Raji (cell line): ENCODE data around the gene FAM3D.

ENCODE experiments used
- POLR2A ChIP-seq: IDR thresholded peaks from 2 replicates; pipeline ENCODE4 v1.6.1; 2011; ENCODE audit warnings: low read depth, low read length, control low read depth; ENCODE audit not compliant: insufficient read depth

Gene FAM3D

GRCh38 chr3:58664611-58665010, 2.0 kb downstream of the FAM3D start:
- TF ChIP-seq POLR2A = no peak

DNA sequence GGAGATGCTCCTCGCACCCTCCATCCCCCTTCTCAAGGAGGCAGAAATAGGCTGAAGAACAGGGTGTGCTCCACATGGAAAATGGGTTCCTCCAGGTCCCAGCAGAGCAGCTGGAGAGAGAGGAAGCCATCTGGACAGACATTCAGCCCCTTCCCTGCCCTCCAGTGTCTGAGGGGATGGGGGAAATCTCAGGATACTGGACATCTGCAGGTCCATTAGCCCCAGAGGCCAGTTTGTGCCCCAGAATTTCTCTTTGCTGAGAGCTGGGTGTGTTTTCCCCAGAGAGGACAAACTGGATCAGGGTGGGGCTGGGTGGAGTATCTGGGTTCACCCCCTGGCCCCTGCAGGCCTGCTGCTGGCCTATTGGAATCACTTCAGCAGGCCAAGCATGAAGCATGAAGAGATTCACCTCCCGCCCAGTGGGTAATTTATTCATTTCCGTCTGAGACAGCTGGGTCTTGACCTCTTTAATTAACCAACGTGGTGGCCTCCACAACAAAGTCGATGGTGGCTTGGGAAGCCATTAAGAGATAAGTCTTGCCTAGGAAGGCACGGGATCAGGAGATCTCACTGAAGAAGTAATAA, 4.6 kb downstream of the FAM3D start:
- no peak for TF ChIP-seq POLR2A

- TF ChIP-seq POLR2A = no peak
These were observed 5.6 kb downstream of the FAM3D start for GRCh38 chr3:58660998-58661397.

DNA sequence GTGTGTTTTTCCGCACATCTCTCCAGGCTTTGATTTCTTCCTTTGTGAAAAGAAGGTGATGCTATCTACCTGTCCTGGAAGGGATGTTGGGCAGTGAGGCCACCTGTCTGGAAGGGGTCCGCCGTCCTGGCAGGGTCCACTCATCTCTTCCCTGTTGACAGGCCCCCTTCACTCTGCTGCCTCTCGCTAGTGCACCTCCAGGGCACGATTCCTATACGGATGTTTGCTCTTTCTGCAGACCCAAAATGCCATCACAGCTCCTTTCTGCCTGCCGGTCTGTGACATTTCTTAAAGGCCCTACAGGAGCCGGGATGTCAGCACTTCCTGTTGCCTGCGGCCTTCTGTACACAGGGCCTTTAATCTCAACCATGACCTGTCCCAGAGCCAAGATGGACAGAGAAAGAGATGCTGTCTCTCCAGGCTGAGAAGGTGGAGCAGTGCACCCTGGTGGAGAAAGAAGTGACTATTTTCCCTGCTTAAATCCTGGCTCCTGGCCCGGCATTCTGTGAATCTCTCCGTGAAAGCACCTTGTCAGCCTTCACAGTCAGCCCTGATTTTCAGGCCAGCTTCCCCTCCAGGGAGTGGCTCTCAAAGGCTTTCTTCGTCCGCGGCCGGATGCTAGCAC, 7.4 kb downstream of the FAM3D start:
- TF ChIP-seq POLR2A = no peak

DNA sequence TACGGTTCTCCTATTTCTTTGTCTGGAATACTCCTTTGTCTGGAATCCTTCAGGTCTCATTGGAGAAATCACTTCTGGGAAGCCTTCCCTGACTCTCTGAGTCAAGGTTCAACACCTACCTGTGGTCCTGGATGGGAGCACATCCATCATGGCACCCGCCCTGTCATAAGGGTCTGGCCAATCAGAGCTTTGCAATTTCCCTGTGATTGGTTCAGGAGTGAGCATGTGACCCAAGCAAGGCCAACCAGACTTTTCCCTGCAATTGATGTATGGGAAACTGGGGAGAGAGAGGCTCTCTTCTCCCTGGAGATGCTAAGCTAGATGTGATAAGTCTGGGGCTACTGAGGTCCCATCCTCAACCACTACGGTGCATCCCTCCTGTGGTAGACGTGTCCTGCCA, 8.1 kb downstream of the FAM3D start:
- TF ChIP-seq POLR2A = no peak

DNA sequence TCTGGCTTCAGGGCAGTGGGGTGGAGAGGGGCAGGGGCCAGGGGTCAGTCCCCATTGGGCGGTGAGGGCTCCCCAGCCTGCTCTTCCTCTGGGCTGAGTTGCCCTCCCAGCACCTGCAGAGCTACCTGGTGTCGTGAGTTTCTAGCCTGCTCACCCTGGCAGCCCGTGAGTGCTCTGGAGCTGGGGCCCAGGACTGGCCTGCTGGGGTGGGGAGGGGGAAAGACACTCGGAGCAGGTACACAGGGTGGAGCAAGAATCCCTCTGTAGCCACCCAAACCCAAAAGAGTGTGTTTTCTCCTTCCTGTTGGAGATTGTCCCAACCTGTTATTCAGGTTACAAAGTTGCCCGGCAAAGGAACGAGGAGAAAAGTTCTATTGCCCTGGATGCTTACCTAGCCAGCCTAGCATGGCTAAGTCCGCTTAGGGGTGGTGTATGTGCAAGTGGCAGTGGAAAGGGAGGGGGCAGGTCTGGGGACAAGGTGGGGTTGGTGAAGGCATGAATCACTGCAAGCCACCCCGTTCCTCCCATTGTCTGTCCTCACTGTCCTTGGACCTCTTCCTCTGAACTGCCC, 8.9 kb downstream of the FAM3D start:
- no peak for TF ChIP-seq POLR2A

DNA sequence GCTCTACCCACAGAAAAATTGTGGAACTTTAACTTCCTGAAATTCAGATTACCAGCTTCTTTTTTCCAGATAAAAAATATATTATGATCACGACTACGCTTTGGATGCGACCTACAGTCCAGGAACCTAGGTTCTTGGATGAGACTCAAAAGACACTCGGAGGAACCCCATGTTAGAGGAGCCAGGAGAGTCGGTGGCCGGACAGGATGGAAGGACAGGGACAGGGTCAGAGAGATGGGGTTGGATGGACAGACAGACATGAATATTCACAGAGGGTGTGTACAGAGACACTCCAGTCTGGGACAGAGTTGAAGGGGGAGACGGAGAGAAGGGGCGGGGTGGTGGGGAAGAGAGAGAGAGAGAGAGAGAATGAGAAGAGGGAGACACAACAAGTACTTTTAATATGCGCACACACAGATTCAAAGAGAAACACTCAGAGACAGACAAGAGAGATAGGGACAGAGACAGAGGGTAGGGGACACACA, 9.5 kb downstream of the FAM3D start:
- TF ChIP-seq POLR2A = no peak

DNA sequence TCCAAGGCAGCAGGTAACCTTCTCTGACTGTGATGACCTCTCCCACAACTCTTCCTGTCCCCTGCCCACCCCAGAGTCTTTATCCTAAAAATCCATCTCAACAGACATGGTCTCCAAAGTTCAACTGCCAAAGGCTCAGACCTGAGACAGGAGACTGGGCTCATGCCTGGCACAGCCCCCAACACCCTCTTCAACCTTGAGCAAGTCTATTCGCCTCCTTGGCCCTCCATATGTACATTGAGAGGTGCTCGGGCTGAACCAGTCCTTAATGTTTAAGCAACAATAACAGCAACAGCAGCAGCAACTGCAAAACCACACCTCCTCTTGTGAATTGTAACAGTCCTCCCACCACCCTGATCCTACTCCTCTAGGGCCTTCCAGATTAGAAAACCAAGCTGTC, 9.9 kb downstream of the FAM3D start:
- TF ChIP-seq POLR2A = no peak

- TF ChIP-seq POLR2A = no peak
These were observed 12.1 kb downstream of the FAM3D start for GRCh38 chr3:58654466-58654865.

DNA sequence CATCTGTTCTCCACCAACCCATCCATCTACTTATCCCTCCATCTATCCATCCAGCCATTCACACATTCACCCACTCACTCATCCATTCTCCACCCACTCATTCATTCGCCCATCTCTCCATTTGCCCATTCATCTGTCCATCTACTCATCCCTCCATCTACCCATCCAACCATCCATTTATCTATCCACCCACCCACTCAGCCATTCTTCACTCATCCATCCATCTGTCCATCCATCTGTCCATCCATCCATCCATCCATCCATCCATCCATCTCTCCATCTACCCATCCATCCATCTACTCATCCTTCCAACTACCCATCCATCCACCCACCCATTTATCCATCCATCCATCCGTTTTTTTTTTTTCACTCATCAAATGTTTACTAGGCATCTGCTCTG, 13.9 kb downstream of the FAM3D start:
- no peak for TF ChIP-seq POLR2A

DNA sequence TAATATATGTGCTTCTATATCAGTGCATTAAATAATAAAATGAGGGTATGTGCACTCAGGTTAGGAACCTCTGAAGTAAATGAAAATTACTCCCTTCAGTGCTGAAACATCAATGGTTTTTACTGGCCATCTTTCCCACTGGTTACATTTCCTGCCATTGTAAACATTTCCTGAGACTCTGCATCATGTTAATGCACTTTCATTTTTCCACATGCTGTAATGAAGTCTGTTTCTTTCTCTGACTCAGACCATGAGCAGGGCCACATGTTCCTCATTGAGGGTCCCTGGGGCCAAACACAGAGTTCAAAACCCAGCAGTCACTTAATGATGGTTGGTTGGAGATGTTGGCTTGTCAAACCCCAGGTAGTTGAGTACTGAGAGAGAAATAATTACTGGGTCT, 15.3 kb downstream of the FAM3D start:
- no peak for TF ChIP-seq POLR2A

DNA sequence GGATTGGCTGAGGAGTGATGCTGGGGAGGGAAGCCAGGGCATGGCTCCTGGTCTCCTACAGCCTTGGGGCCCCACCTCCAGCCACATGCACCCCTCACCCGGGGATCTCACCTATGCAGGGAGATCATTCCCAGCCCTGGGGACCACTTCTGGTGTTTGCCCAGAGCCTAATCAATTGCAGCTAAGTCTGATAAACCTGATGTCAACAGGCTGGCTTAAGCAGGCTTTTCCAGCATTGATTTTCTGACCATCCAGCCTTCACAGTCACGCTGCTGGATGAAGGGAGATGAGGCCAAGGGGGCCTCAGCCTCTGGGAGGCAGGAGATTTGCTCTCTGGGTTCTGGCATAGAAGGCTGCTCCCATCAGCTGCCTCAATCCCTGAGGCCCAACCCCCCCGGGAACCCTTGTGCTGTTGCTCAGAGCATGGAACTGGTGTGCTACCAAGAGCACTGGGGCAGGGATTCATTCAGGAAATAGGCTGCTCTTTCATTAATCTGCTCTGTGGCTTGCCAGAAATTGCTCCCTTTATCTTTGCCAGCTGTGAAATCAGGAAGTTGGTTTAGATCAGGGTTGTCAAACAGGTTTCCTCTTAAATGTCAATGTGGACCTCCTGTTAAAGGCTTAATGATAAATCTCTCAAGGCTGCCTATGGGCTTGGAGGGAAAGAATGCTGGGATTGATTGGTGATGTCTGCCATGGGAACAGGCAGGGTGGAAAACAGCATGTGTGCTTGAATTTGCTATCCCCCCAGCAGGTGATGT, 19.0 kb downstream of the FAM3D start:
- TF ChIP-seq POLR2A = no peak

DNA sequence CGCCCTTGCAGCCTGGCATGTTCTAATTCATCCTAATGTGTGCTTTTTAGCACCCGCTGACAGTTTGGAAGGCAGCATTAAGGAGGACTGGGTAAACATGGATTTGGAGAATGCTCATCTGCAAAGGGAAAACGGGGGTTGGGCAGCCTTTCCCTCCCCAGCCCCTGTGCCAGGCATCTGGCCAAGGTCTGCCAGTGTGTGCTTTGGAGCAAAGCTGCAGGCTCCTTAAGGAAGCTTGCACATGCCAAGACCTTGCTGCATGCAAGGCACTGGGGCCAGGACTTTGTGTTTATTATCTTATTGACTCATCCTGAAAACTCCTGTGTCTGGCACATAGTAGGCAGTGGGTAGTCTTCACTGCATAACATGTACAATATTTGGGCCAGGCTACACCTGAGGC, 20.1 kb downstream of the FAM3D start:
- no peak for TF ChIP-seq POLR2A

DNA sequence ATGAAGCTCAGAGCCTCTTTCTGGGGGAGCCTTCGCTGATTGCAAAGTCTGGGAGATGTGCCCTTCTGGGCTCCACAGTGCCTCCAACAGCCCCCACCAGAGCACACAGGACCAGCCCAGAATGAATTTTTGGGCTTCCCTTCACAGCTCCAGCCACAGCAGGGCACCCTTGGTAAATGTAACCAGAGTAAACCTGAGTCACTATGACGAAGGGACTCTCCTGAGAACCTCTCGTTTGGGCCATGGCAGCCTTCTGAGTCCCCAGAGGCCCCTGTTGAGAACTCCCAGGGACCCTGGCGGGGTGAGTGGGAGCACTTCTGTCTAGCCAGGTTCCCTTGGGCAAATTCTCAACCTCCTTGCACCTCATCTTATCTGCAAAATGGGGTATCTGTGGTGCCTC, 20.8 kb downstream of the FAM3D start:
- no peak for TF ChIP-seq POLR2A

DNA sequence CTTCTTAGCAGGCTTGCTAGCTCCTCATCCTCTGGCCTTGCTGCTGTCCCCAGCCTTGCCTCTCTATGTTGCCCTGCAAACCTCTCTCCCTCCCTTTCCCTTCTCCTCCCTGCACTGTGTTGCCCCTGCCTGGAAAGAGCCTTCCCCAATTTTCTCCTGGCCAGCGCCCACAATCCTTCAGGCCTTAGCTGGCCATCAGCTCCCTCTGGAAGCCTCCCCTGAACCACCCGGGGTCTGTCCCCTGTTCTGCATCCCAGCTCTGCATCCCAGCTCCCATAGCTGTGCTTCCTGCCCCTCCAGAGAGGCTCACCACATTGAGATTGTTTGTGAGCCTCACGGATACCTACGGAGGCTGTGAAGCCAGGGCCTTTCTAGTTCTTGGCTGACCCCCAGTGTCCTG, 23.7 kb downstream of the FAM3D start:
- no peak for TF ChIP-seq POLR2A
